Measurements from ENCODE around the gene BEST4.
A peak's percentile ranks its signal among the peaks of the same experiment; 100 is the strongest.

The BEST4 gene

GRCh38 chr1:44786841-44787426 is 1.0 kb downstream of the BEST4 start:
- Histone ChIP-seq H3K27ac (peak overlapping the region; percentile 56 to 81), H3K4me3 (peak overlapping the region; percentile 76)
- DNase-seq (ENCODE audit: low spot score), result no peak
- TF ChIP-seq CTCF (IDR thresholded peaks at IDR 0.05), result no peak

- TF ChIP-seq CTCF (IDR thresholded peaks at IDR 0.05), result peak; percentile 100
- DNase-seq (ENCODE audit: low spot score), result peak; percentile 83
- Histone ChIP-seq H3K27ac (peak overlapping the region; percentile 56 to 81), H3K4me3 (peak overlapping the region; percentile 76)
Measured at GRCh38 chr1:44786138-44786840, 1.7 kb downstream of the BEST4 start.

GRCh38 chr1:44785501-44786137 is 2.4 kb downstream of the BEST4 start:
- Histone ChIP-seq H3K27ac (peak overlapping the region; percentile 56 to 81), H3K4me3 (peak overlapping the region; percentile 76)
- DNase-seq (ENCODE audit: low spot score), result no peak
- TF ChIP-seq CTCF (IDR thresholded peaks at IDR 0.05), result no peak

DNA sequence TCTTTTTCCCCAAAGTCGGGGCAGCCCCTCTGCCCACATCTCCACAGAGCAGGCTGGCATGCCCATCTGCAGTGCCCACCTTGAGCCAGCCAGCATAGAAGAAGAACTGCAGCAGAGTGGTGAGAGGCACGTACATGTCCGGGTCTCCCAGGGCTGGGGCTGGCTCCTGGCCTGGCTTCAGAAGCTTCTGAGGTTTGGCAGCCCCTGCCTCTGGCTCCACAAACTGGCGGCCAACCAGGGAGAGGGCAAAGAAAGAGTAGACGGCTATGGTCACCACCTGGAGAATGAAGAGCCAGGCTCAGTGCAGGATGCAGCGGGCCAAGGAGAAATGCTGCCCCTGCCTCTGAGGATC is 3.0 kb downstream of the BEST4 start:
- DNase-seq (ENCODE audit: low spot score), result no peak
- no peak for TF ChIP-seq CTCF (IDR thresholded peaks at IDR 0.05)
- no peak overlapping the region for H3K27ac ChIP-seq
- H3K4me3 ChIP-seq, result no peak overlapping the region

GRCh38 chr1:44784094-44785028 is 3.6 kb downstream of the BEST4 start:
- DNase-seq (ENCODE audit: low spot score), result no peak
- H3K27ac ChIP-seq, result peak overlapping the region; percentile 7 to 26
- TF ChIP-seq CTCF (IDR thresholded peaks at IDR 0.05), result no peak
- H3K4me3 ChIP-seq, result peak overlapping the region; percentile 69

DNA sequence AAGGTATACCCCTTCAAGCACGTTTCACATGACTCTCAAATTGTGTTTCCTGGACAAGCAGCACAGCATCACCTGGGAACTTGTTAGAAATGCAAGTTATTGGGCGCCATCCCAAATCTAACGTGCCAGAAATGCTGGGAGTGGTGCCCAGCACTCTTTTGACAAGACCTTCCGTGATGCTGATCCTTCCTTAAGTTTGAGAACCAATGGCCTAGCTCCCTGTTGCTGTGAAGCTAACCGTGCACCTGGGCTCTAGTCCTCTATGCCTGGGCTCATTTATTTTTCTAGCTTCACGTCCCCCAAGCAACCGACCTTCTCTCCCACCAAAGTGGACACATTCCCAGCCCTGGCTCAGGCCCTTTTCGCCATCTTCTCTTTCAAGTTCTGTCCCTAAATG is 4.3 kb downstream of the BEST4 start:
- DNase-seq (ENCODE audit: low spot score), result no peak
- TF ChIP-seq CTCF (IDR thresholded peaks at IDR 0.05), result no peak
- H3K27ac ChIP-seq, result peak overlapping the region; percentile 7 to 26
- peak overlapping the region; percentile 69 for H3K4me3 ChIP-seq
